Tibial nerve (tissue), 4 donors: ENCODE measurements around the gene TENM4.

Source experiments
- CTCF ChIP-seq, 5 experiments: fragments of 200-600 bp in 3 of 5; fragments of 450-650 bp in 2 of 5; sonication (generic) in 3 of 5; IDR thresholded peaks; one replicate each; pipeline ENCODE4 v1.5.1; 2016 to 2019; ENCODE audit warnings: antibody characterized with exemption in 5 of 5, mild to moderate bottlenecking in 3 of 5, moderate library complexity in 2 of 5
- EP300 ChIP-seq, 2 donors: sonication (generic); formaldehyde crosslinking; IDR thresholded peaks; one replicate each; pipeline ENCODE4 v1.6.1; 2017; ENCODE audit warnings: antibody characterized with exemption in 2 of 2, mild to moderate bottlenecking in 1 of 2

- no peak for TF ChIP-seq CTCF (IDR thresholded peaks at IDR 0.05)
- TF ChIP-seq EP300 (IDR thresholded peaks at IDR 0.05): no peak
Observed at GRCh38 chr11:79189601-79190000, 251.2 kb downstream of the TENM4 start.
